HG03064 (cell line): ENCODE data around the gene CCT6A.
"Not testable (repeated sequence)": the region's sequence is repeated elsewhere in the genome, so short reads cannot be mapped to it uniquely, and the experiment has no call there.

Source experiments
- ATAC-seq: cut with Tn5 transposase; IDR thresholded peaks from one replicate; pipeline ENCODE4 v1.9.1; 2021; ENCODE audit warnings: low read depth; ENCODE audit not compliant: unreplicated experiment

Gene CCT6A, protein sequence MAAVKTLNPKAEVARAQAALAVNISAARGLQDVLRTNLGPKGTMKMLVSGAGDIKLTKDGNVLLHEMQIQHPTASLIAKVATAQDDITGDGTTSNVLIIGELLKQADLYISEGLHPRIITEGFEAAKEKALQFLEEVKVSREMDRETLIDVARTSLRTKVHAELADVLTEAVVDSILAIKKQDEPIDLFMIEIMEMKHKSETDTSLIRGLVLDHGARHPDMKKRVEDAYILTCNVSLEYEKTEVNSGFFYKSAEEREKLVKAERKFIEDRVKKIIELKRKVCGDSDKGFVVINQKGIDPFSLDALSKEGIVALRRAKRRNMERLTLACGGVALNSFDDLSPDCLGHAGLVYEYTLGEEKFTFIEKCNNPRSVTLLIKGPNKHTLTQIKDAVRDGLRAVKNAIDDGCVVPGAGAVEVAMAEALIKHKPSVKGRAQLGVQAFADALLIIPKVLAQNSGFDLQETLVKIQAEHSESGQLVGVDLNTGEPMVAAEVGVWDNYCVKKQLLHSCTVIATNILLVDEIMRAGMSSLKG

DNA sequence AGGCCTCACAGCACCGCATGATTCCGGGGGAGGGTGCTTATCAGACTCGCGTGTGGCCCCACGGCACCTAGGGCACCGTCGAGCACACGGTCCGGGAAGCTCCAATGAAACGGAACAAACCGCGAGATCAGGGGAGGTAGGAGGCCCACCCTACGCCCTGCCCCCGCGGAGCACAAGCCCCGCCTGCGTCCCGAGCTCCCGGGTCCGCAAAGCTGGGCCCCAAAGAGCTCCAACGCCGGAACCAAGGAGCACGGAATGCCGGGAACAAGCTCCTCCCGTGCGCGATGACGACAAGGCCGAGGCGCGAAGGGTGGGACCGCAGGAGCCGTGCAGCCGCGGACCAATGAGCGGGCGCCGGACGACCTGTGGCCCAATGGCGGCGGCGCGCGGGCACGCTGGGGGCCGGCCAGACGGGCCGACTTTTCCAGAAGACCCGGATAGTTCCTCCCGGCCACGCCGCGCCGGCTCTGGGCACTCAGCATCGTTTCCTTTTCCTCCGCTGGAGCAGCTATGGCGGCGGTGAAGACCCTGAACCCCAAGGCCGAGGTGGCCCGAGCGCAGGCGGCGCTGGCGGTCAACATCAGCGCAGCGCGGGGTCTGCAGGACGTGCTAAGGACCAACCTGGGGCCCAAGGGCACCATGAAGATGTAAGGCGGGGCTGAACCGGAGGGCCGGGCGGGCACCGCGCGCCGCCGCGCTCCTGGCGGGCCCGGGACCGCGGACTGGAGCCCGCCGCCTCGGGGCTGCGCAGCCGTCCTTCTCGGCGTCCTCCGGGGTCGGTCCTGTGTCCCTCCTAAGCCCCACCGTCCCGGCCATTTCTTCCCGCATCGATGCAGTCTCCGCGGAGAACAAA is at the start of gene CCT6A, which contains the start of gene PSPH:
TSS of gene CCT6A (plus strand) at position 427 of the 853 bp plus-strand sequence. CDS start at position 511, 84 bp downstream.
TSS of gene PSPH (minus strand) at position 106 of the 853 bp plus-strand sequence. CDS start 30,232 bp downstream, outside the sequence.
- peak; percentile 94 for ATAC-seq

DNA sequence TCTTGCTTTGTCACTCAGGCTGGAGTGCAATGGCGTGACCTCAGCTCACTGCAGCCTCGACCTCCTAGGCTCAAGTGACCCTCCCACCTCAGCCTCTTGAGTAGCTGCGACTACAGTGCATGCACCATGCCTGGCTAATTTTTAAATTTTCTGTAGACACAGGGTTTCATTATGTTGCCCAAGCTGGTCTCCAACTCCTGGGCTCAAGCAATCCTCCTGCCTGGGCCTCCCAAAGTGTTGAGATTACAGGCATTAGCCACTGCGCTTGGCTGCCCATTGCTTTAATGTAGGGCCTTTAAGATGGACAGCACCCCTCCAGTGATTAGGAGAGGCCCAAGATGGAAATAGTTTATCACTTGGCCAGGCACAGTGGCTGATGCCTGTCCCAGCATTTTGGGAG is 47.8 kb upstream of the CCT6A start:
- ATAC-seq = no peak

DNA sequence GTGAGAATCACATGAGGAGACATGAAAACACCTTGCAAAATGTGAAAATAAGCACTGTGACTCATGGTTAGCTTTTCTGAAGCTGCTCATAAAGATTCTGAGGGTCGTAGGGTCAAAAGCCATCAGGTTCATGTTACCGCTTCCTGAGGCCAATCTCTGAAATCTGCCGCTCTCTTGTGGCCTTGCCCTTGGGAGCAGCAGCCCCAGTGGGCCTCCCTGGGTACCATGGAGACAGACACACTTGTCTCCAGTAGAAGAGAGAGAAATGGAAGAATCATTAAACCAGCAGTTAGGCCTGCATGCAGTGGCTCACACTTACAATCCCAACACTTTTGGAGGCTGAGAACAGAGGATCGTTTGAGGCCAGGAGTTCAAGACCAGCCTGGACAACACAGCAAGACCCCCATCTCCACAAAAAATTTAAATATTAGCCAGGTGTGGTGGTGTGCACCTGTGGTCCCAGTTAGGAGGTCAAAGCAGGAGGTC is 44.4 kb upstream of the CCT6A start:
- ATAC-seq = no peak

DNA sequence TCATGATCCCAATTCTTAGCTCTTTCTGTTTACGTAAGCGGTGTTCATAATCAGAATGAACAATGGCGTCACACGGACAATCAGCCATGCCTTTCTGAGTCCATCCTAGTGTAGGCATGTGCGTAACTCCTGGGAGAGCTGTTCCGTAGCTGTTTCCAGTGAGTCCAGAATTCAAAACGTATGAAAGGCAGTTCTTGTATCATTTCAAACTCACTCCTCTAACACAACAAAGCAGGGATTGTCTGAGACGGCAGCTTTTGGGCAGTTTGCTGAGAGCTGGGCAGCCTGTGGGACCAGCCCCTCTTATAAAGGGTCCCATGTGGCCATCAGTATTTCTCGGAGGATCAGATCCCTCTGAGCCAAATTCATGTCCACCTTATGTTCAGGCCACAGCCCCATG is 43.7 kb upstream of the CCT6A start:
- ATAC-seq = no peak

DNA sequence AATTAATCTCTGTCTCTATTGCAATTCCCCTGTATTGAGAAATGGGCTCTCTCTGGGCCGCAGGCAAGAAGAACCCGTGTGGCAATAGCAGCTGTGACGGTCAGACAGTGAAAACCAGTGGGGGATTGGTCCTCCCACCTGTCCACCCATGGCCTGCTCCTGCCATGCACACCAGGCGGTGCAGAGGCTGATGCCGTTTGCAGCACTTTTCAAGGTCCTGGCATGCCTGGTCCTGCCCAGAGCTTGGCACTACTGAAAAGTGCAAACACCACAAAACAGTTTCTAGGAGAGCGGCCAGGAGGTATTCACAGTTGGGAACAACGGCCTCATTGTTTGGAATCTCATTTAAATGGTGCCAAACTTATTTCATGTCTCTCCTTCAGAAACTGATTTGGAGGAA is 41.9 kb upstream of the CCT6A start:
- ATAC-seq = no peak

DNA sequence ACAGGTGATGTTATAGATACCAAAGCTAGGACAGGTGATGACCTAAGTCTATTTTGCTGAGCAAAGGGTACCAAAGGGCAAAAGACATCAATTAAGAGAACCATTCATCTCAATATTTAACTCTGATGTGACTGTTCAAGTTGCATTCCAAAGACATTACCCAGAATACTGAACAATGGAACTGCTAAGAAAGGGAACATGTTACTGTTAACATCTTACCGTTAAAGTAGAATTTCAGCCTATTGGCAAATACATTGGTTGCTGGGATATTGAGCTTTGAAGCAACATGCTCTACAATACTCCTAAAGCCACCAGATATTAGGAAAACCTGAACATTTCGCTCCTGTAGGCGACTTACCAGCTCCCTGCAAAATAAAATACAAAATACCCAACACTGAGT is 34.5 kb upstream of the CCT6A start:
- ATAC-seq = not testable (repeated sequence)

DNA sequence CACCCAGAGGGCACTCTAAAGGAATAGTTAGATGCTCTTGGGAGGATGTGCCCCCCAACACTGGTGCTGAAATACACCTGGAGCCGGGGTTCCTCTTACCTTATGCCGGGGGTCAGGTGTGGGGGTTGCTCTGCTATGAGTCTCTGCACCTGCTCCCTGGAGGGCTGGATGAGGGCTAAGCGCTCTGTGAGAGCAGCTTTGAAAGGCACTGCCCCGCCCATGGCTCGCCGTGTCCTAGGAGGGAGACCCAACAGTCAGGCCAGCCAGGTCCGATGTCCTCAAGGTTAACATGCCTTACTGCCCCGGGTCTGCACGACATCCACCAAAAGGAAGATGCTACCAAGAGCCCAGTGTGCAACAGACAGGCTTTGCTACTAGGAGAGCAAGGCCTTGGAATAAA is 32.1 kb upstream of the CCT6A start:
- ATAC-seq = no peak

DNA sequence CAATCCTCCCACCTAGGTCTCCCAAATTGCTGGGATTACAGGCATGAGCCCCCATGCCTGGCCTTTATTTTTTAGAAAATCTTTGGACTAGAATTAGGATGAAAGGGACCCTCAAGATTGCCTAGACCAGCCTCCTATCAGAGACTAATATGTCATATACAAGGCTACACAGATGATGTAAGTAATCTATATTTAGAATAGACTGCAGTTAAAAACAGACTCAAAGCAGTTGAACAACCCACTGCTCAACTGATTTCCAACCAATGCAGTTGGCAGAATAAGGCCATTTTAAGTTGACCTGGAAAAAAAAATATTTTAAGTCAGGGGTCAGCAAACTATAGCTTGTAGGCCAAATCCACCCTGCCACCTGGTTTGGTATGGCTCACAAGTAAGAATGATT is 28.1 kb upstream of the CCT6A start:
- ATAC-seq = no peak

DNA sequence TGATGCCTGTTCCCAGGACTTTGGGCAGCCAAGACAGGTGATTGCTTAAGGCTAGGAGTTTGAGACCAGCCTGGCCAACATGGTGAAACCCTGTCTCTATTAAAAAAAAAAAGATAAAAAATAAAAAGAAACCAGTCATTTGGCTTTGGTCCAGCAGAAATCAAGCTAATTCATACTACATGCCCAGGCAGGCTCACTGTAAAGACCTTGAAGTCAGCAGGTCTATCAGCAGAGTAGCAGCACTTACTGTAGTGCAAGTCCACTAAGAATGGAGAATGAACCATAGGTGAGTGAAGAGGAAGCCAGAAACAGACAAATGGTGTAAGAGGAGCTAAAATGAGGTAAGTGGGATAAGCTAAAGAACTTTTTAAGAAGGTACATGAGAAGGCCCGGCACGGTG is 25.0 kb upstream of the CCT6A start:
- ATAC-seq = no peak

DNA sequence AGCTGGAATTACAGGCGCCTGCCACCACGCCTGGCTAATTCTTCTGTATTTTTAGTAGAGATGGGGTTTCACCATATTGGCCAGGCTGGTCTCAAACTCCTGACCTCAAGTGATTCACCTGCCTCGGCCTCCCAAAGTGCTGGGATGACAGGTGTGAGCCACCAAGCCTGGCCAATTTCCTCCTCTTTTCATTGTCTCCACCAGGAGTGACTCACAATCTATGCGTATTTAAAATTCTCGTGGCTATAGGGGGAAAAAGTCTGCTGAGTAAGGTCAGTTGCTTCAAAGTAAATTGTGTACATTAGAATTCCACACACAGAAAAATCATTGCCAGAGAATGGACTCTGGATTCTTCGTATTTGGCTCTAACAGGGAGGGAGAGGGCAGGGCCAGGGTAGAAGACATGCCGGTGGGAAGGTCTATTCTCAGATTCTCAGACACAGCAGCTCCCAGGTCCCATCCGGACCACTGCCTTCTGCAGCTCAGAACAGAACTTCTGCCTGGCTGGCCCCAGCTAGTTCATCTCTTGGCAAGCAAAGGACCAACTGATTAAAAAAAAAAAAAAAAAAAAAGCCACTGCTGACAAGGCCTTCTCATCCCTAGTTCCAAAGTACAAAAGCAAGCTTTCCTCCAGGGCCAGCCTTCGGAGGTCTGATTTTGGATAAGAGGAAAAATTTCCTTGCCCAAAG is 22.5 kb upstream of the CCT6A start:
- no peak for ATAC-seq

DNA sequence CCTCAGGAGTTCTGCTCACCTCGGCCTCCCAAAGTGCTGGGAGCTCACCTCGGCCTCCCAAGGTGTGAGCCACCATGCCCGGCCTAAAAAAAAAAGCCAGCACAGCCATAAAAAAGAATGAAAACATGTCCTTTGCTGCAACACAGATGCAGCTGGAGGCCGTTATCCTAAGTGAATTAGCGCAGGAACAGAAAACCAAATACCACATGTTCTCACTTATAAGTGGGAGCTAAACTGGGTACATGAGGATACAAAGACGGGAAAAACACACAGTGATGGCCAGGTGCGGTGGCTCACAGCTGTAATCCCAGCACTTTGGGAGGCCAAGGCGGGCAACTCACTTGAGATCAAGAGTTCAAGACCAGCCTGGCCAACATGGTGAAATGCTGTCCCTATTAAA is 21.2 kb upstream of the CCT6A start:
- no peak for ATAC-seq

DNA sequence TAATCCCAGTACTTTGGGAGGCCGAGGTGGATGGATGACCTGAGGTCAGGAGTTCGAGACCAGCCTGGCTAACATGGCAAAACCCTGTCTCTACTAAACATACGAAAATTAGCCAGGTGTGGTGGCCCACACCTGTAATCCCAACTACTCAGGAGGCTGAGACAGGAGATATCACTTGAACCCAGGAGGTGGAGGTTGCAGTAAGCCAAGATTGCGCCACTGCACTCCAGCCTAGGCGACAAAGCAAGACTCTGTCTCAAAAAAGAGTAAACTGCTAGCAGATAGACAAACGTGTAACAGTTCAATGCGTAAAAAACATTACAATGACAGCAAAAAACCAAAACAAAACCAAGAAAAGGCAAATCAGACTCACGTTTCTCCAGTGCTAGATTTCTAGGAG is 20.0 kb upstream of the CCT6A start:
- ATAC-seq = not testable (repeated sequence)

DNA sequence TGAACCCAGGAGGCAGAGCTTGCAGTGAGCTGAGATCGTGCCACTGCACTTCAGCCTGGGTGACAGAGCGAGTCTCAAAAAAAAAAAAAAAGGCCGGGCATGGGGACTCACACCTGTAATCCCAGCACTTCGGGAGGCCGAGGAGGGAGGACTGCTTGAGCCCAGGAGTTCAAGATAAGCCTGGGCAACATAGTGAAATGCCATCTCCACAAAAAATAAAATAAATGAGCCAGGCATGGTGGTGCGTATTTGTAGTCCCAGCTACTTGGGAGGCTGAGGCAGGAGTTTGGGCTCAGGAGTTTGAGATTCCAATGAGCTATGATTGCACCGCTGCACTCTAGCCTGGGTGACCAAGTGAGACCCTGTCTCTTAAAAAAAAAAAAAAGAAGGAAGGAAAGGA is 19.0 kb upstream of the CCT6A start:
- not testable (repeated sequence) for ATAC-seq

DNA sequence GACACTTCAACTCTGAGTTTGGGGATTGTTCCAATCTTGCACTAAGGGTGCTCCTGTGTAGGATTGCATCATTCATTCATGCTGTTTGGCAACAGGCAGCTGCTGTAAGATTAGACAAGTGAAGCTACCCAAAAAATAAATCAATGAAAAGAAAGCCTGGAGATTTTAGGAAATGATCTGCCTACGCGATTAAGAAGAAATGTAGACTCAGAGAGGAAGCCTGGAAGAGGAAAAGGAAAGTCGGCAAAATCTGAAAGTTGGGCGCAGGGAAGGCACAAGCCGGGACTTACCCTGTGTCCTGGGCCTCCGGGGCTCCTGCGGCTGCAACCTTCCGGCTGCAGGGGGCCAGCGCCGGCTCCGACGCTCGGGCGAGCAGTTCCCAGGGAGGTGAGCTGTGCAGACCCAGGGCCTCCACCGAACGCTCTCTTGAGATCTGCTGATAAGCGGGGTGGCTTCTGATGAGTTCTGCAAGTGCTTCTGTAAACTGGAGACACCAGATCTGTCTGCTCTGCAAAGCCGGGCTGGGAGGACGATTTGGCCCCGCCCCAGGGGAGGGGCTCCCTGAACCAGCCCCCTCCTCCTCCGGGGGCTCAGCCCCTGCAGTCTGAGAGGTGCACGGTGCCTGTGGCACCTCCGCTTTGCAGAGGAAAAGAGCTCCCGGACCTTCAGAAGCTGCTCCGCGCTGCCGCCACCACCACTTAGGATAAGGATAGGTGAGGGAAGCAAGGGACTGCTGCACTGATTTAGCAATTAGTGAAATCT is 17.7 kb upstream of the CCT6A start:
- ATAC-seq = peak; percentile 94

DNA sequence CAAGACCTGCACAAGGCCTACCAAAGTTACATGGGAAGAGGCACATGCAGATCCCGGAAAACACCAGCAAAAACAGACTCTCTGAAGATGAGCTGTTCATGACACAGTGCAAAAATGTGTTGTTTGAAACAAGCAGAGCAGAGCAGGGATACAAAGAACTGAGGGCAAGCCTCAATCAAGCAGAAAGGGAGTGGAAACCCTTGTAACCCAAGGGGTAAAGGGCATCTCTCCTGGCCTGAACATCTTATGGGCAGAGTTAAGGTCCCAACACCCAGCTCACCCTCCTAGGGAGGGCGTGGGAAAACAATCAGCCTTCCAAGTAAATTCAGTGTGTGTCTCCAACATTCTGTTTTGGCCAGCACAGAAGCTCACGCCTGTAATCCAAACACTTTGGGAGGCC is 10.8 kb upstream of the CCT6A start:
- no peak for ATAC-seq

DNA sequence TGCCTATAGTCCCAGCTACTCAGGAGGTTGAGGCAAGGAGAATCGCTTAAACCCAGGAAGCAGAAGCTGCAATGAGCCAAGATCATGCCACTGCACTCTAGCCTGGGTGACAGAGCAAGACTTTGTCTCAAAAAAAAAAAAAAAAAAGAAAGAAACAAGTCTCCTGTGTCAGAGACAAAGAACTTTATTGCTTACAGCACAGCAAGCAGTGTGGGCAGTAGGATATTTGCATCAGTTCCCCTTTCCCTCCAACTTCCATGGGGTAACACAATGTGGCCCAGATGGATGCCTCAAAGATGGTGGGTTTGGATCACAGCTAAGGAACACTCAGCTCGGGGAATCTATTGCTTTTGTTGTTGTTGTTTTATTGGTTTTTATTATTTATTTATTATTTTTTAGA is 5.8 kb upstream of the CCT6A start:
- not testable (repeated sequence) for ATAC-seq

DNA sequence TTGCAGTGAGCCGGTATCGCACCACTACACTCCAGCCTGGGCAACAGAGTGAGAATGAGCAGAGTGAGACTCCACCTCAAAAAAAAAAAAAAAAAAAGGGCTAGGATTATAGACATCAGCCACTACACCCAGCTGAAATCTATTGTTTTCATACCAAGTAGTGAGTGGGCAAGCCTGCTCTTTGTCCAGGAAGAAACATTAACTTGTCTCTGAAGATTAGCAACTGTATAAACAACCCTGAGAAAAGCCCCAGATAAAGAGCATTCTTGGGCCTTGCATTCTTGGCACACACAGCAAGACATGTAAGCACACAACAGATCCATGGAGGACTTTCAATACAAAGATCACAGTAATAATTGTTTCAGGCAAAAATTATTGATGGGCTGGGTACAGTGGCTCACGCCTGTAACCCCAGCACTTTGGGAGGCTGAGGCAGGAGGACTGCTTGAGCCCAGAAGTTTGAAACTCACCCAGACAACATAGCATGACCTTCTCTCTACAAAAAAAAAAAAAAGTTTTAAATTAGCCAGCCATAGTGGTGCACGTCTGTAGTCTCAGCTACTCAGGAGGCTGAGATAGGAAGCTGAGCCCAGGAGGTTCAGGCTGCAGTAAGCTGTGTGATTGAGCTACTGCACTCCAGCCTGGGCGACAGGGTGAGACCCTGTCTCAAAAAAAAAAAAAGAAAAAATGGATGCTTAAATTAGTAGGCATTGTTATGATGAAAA is 4.7 kb upstream of the CCT6A start:
- ATAC-seq = no peak

DNA sequence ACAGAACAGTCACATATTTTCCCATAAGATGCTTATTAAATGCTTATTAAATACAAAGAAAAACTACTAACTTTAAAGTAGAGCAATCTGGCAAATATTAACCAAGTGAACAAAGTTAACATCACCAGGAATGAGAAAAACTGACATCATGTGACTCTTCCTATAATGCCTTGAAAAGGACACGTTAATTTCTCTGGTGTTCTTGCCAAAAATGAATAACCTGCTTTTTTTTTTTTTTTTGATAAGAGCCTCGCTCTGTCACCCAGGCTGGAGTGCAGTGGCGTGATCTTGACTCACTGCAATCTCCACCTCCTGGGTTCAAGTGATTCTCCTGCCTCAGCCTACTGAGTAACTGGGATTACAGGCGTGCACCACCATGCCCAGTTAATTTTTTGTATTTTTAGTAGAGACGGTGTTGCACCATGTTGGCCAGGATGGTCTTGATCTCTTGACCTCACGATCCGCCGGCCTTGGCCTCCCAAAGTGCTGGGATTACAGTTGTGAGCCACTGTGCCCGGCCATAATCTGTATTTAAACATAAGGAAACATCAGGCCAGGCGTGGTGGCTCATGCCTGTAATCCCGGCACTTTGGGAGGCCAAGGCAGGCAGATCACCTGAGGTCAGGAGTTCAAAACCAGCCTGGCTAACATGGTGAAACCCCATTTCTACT is 4.0 kb upstream of the CCT6A start:
- ATAC-seq = not testable (repeated sequence)

DNA sequence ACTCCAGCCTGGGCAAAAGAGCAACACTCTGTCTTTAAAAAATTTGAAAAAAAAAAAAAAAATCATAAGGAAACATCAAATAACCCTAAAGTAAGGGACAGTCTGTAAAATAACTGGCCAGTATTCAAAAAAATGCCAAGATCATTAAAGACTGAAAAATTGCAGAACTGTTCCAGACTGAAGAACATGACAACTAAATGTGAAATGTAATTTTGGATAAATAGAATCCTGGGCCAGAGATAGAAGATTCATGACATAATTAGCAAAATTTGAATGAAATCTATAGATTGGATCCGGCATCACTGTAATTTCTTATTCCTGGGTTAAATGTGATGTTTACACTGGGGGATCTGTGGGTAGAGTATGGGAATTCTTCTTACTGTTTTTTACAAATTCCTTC is 3.3 kb upstream of the CCT6A start:
- no peak for ATAC-seq
